Posterior vena cava (tissue), 2 donors: ENCODE results near the gene HDAC4. TPM values are rescaled to one million over a fixed set of nuclear protein-coding genes. Genes with fewer than 3 reads are reported as not detected.

Experiments
- DNase-seq: peaks from one replicate; pipeline ENCODE4 v3.0.0-alpha.2; 2020; ENCODE audit warnings: low spot score
- intact Hi-C, 2 donors: fragments of 100-400 bp; cut with DNase I; formaldehyde crosslinking; loops; one replicate each; pipeline versions ENCODE4 v1.14.1 to v1.14.2; 2022 to 2023
- total RNA-seq, 2 donors: library from RNA; stranded (reverse); fragmentation: NEBNext Ultra II Directional; extraction: Animal tissue kit (Norgen Biotek cat#: 25700); gene quantifications; one replicate each; pipeline ENCODE4 v1.2.1, GENCODE V29; 2021
- donor health status: DM: yes; HTN: yes; CAD: no.
- donor health status: DM: yes; HTN: yes; CAD: no.

Gene HDAC4
- total RNA-seq, 2 donors from 2014 or later = 47.6 to 66.9 TPM

DNA sequence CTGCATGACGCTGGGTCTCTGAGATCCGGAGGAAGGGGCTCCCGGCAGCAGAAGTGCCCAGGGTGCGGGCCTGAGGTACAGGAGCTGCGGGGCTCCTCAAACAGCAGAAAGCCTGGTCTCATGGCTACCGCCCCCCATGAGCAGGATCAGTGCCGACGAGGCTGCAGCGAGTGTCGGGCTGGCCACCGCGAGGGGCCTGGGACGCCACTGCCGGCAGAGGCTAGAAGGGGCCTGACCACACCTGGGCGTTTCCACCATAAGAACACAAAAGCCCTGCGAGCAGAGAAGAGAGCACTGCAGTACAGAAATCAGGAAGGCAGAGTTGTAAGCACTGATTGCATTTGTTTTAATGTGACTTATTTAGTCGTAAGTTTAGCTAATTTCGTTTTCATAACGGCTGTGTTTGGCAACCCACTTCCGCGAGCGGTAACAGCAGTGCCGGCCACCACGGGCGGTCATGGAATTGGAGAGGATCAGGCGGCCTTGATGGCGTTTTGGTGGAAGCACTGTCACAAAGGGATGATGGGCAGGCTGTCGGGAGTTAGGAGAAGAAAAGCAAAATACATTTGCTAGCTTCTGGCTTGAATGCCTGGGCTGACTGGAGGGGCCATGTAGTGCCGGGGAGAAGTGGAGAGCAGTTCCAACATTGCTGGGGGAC, 117.4 kb downstream of the HDAC4 start:
- intact Hi-C loops = loop anchor here in 1 of 2 donors (10.0 kb wide), 1 partner anchor 149 kb away; no protein-coding TSS in a partner anchor
- peak; percentile 69 for DNase-seq

- DNase-seq = no peak
- intact Hi-C loops = loop anchor here in 1 of 2 donors (10.0 kb wide), 1 partner anchor 148 kb away; no protein-coding TSS in a partner anchor
Observed at GRCh38 chr2:239282448-239283287, 118.2 kb downstream of the HDAC4 start.

DNA sequence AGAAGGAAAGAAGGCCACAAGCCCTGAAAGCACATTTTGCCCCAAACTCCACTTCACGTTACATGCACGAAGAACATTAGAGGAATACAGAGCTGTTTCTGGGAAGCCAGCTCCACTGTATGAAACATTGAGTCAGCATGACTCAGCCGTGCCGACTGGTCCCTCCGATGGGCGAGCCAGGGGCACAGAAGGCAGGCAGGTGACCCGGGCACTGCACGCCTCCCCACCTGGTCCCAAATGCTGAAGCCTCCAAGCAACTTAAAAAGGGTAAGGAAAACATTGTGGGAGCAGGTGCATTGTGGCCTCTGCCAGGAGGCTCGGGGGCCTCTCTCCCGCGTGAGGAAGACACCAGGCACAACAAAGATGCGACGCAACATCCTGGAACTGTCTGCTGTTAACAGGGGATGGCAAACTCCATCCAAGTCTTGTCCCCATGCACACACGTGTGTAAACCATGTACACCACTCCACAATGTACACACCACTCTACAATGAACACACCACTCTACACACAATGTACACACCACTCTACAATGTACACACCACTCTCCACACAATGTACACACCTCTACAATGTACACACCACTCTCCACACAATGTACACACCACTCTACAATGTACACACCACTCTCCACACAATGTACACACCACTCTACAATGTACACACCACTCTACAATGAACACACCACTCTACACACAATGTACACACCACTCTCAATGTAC, 120.4 kb downstream of the HDAC4 start:
- DNase-seq = peak; percentile 82
- intact Hi-C loops = loop anchor here in 1 of 2 donors (10.0 kb wide), 1 partner anchor 146 kb away; no protein-coding TSS in a partner anchor

DNA sequence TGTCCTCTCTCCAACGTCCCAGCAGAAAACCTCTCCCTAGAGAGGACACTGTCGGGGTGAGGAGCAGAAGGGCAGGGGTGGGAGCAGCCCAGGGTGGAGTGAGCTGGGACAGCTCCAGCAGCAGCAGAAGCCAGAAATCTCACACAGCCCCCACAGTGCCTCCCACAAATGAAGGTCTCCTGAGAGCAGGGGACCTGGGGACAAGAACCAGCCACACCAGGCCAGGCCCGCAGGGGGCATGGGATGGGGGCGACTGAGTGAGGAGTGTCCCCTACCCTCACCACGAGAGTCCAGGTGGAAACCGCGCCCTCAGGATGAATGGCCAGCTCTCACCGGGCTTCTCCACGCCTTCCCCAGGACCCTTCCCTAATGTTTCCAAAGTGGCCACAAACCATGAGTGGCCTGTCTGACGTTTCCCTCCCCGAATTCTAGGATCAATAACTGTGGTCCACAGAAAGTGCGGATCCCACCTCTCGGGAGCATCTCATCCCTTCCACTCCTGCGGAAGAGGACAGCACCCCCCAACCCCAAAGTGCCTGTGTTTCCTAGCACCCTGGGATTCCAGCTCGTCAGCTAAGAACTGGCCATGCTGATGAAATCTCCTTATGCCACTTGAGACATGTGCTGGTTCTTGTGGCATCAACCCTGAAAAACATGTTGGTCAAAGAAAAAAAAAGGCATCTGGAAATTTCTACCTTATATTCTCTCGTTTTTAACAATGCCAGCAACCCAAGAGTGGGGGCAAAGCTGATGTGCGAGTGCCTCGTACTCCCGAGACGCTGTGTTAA, 121.1 kb downstream of the HDAC4 start:
- intact Hi-C loops = loop anchor here in 1 of 2 donors (10.0 kb wide), 1 partner anchor 145 kb away; no protein-coding TSS in a partner anchor
- peak; percentile 59 for DNase-seq

GRCh38 chr2:239278941-239279365, 121.9 kb downstream of the HDAC4 start:
- intact Hi-C loops = no loop called here
- DNase-seq = peak; percentile 72

DNA sequence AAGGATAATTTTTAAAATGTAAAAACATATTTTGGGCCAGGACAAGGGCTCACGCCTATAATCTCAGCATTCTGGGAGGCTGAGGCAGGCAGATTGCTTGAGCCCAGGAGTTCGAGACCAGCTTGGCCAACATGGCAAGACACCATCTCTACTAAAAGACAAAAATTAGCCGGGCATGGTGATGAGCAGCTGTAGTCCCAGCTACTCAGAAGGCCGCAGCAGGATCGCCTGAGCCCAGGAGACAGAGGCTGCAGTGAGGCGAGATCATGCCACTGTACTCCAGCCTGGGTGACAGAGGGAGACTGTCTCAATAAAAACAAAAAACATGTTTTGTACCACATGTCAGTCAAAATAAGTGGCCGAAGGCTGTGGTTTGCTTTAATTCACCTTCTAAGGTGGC, 122.5 kb downstream of the HDAC4 start:
- intact Hi-C loops = no loop called here
- peak; percentile 34 for DNase-seq

DNA sequence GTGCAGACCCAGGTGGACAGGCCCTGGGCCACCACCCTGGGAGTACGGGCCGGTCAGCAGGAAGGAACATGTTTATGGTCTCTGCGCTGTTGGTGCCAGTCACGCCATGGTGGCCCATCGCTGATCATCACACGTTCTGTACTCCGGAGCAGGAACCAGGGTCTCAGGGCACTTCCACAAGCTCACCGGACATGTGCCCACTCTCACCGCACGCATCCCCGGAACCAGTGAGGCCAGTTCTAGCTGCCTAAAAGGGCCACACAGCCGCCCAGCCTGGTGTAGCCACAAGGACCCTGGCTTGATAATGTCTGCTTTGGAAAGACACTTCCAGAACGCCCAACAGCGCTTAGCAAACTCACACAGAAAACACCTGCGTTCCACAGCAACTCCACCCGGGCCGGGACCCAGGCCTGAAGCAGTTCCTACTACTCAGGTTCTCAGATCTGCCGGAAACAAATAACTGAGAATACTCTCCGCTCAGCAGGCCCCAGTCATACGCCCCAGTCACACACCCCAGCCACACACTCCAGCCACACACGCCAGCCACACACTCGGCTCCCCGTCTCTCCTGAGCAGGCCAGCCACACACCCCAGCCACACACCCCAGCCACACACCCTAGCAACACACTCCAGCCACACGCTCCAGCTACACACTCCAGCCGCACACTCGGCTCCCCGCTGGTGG, 123.3 kb downstream of the HDAC4 start:
- DNase-seq = peak; percentile 60
- intact Hi-C loops = no loop called here

DNA sequence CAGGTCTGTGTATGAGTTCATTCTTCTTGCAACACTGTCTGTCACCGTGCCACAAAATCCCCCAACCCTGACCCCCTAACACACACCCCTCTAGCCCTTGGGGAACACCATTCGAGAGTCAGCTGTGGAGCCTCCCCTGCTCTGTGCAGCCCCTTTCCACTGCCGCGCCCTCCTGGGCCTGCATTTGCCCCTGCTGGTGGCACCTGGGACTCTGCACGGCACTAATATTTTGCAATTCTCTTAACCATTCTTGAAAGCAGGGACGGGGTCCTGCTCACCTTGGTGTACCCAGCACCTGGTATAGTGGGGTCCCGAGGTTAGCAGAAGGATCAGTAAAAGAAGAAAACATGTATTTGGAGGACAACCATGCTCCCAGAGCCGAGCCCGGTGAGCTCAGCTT, 124.0 kb downstream of the HDAC4 start:
- intact Hi-C loops = no loop called here
- no peak for DNase-seq

DNA sequence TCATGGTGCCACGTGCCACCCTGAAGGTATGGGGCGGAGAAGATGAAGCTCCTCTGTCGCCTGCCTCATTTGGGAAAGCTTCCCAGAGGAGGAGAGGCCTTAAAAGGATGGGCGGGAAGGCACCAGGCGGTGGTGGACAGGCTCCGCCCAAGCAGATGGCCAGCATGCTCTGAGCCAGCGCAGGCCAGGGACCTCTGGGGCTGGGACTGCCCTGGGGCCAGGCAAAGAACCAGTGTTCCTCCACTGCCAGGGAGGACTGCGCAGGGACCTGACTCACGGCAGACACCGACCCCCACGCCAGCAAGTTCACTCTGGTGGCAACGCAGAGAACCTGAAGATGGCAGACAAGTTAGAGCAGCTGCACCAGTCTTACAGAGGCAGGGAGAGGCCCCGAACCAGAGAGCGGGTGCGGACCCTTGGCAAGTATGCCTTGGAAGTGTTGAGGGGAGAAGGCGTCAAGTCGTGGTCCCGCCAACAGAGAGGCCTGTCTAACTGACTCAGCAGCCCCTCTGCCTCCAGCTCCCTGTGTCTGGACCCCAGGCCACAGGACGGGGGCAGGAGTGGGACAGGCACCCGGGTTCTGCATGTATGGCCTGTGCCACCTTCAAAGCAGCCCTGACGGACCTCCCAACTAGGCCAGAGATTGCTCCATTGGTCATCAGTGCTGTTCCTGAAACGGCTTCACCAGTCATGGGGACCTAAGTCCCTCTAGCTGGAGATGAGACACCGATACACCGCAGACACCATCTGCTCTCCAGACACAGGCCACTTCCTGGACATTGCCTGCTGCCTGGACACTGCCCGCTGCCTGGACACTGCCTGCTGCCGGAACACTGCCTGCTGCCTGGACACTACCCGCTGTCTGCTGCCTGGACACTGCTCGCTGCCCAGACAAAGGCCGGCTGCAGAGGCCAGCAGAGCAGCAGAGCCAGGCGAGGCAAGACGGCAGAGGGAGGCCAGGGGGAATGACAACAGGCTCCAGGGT, 124.7 kb downstream of the HDAC4 start:
- peak; percentile 92 for DNase-seq
- intact Hi-C loops = no loop called here

DNA sequence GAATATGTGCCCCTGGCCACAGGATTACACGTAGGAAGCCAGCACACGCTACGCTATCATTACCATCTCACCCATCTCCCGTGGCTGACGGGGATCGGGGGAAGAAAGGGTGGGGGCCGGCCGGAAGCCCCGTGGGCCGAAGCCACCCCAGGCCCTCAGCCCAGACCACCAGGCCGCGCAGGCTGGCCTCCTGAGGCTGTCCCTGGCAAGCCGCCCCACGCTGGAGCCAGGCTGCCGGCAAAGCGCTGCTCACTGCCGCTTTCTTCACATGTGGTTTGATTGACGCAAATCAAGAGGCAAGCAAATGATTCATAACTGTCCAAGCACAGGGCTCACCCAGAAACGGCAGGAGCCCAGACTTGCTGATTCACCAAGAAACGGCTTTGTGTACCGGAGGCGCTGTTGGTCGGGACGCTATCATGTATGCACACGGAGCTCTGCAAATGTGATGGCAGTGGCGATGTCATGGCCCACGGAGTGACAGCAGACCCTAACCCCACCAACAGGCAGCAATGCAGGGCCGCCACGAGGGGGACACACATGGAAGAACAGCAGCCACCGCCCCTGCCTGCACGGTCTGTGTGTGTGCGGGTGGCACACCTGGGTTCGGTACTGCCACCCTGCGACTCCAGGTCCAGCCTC, 125.7 kb downstream of the HDAC4 start:
- intact Hi-C loops = no loop called here
- peak; percentile 96 for DNase-seq

- DNase-seq = peak; percentile 85
- intact Hi-C loops = no loop called here
Observed at GRCh38 chr2:239274391-239275043, 126.3 kb downstream of the HDAC4 start.

DNA sequence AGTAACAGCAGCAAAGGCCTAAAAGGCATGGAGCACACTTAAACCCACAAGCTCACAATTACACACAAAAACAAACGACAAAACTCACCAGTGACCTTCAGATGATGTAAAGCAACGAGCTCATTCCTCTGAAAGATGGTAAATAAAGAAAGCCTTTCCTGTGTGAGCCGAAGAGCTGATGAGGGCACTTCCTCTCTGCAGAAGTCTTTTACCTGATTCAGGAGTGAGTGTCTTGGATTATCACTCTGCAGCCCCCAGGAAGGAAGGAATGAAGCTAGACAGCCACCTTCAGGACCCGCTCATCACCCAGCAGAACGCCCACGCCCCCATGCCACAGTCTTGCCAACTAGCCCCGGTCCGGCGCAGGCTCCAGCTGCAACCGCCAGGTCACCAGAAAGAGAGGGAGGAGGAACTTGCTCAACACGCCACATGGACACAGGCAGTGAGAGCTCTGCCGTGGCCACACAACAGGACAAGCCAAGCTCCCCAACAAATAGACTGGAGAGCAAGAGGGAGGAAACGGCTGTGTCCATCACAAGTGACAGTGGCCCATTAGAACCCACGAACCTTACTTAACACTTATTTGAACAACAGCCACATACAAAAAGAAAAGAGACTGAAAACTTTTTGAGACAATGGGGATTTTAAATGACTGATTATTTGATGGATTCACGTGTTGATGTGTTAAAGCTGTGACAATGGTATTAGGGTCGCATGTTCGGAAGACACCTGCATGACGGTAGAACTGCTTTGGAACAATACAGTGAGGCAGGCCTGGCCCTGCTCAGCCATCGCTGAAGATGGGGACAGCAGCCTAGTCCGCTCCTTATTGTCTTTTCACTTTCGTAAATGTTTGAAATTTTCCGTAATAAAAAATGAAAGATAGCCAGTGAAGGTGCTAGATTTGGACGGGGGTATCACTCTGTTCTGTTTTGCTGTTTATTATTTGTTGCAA, 127.3 kb downstream of the HDAC4 start:
- peak; percentile 86 for DNase-seq
- intact Hi-C loops = no loop called here

GRCh38 chr2:239272626-239273025, 128.2 kb downstream of the HDAC4 start:
- DNase-seq = peak; percentile 67
- intact Hi-C loops = no loop called here

DNA sequence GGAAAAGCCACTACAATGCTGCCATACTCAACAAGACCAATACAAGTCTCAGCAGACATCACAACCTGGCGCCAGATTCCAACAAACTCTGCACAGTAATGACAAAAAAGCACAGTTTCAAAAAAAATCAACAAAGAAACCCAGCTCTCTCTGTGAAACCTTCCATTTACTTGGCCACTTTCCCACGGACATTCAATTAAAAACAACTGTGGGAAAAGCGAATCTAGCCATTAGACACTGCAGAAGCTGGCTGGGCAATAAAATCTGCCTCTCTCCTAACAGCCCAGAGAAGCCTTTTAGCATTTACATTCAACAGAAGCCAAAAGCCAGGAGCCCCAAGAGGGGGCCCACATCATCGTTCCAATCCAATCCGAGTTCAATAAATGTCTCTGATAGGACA, 128.9 kb downstream of the HDAC4 start:
- intact Hi-C loops = no loop called here
- DNase-seq = no peak

DNA sequence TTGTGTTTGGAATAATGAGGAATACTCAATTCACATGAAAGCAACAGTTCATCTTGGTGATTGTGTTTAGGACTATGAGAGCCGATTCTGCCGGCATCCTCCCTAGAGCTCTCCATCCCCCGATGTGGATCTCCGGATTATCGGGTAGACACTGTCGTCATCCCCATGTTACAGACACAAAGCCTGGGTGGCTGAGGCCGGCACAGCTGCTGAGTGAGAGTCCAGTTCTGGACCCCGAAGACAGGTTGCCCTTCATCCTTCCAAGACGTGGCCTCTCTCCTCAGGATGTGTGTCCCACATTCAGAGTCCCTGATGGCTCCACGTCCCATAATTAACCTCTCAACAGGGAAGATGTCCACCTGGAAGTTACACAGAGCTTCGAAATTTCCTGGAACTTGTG, 129.3 kb downstream of the HDAC4 start:
- intact Hi-C loops = no loop called here

More for the DNA sequence above, 129.3 kb downstream of the HDAC4 start:
- peak; percentile 42 for DNase-seq
